Activated naive CD4-positive, alpha-beta T cell treated with anti-CD3 and anti-CD28 coated beads, Interleukin-2, amount 50 U/mL, for 16 hours (primary cell): ENCODE data around the gene C2CD3.

Source experiments
- DNase-seq: peaks from one replicate; pipeline ENCODE4 v3.0.0-alpha.2; 2020

C2CD3 gene

GRCh38 chr11:74018331-74019005 is 152.3 kb downstream of the C2CD3 start:
- no peak for DNase-seq

DNA sequence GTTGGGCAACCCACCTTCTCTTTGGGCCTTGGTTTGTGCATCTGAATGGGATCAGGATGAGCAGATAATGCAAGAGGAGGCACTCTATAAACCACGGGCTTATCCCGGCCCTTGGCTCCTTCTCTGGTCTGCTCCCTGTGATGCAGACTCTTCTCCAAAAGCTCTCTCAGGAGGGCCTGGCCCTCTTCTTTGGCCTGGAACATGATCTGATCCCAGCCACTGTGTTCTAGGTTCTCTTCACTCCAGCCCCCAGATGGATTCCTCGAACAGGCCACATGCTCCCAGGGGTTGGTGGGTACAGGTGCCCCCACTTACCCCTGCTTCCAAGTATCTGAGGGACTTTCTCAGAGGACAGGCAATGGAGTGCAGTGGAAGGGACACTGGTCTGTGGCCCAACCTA is 153.2 kb downstream of the C2CD3 start:
- DNase-seq, result no peak

DNA sequence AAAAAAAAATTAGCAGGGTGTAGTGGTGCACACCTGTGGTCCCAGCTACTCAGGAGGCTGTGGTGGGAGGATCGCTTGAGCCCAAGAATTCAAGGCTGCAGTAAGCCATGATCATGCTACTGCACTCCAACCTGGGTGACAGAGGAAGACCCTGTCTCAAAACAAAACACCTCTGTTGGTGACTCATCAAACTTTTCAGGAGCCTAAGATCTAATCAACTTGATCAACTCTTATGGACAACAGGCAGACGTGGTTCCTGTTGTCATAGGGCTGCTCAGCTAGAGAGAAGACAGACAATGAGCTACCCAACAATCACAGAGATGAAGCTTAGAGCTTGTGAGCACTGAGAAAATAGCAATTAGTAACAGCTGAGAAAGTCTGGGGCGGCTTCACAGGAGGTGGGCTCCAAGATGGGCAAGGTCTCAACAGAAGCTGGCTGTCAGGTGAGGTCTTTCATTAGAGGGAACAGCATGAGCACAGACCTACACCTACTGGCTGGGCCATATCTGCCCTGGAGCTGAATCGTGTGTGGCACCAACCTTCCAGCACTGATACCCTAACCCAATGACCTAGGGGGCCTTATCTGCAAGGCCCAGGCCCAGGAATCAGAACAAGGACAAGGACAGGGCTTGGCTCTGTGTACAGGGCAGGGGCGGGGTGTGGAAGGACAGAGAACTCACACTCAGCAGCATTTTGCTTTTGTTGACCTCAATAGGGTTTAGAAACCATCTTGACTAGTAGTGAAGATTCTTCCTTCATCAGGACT is 154.7 kb downstream of the C2CD3 start:
- no peak for DNase-seq

GRCh38 chr11:74014880-74015279 is 155.9 kb downstream of the C2CD3 start:
- DNase-seq, result no peak

DNA sequence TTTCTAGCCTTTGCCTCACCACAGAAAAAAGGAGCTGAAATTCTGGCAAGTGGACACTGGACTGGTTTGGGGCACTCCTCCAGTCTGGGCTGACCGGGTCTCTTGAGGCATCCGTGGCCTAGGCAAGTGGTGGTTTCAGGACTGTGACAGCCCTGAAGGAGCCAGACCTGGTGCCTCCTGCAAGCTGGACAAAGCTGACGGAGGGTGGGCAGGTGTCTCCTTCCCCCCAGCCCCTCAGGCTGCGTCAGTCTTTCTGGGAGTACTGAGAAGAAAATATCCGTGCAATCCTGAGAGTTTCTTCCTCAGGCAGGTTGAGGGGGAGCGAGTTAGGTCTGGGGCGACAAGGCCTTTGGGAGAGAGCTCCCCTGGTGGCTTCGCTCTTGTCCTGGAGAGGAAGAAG is 157.7 kb downstream of the C2CD3 start:
- no peak for DNase-seq

DNA sequence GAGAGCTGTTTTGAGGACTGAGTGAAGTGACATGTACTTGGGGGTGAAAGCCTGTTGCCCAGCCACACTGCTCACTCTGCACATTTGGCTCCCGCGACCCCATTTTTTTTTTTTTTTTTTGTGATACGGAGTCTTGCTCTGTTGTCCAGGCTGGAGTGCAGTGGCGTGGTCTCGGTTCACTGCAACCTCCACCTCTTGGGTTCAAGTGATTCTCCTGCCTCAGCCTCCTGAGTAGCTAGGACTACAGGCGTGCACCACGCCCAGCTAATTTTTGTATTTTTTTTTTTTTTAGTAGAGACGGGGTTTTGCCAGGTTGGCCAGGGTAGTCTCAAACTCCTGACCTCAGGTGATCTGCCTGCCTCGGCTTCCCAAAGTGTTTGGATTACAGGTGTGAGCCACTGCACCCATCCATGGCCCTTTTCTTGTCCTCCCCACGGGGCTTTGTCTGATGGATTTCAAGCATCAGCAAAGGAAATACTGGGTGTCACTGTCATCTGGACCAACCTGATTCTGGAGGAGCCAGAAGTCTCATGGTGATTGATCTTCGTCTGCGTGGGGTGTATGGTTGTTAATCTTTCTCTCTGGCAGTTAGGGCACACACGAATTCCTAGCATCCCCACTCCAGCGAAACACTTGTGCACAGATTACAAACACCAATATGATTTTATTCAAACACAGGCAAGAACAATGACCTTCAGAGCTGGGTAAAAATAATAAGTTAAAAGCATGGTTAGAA is 158.6 kb downstream of the C2CD3 start:
- no peak for DNase-seq

DNA sequence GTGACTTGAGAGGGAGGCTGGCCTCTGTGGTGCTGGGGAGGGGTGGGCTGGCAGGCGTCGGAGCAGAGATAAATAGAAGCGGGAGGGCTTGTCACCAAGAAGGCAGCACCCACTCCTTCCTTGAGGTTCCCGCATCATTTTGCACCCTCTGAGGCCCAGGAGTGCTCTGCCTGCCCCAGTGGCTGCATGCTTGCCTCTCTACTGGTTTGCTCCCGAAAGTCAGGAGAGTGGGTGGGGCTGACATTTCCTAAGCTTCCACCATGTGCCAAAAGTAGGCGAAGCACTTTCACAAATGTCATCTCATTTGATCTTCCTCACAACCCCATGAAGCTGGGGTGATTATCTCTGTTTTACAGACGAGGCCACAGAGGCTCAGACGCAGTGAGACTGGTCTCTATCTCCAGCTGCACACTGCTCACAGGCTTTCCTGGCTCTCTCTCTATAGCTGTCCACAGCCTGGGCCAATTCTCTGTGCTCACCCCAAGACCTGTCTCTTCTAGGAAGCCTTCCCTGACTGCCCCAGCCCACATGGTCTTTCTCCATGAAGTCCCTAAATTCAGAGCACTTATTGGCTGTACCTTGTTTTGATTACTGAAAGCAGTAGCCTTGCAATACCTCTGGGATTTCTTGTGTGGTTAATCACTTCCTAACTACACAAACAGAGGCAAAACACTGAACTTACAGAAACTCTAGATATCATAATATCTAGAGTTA is 159.3 kb downstream of the C2CD3 start:
- no peak for DNase-seq

- DNase-seq, result no peak
Measured at GRCh38 chr11:74010306-74011300, 160.2 kb downstream of the C2CD3 start.

- no peak for DNase-seq
Measured at GRCh38 chr11:74009675-74010305, 161.0 kb downstream of the C2CD3 start.

- no peak for DNase-seq
Measured at GRCh38 chr11:74009230-74009547, 161.6 kb downstream of the C2CD3 start.

DNA sequence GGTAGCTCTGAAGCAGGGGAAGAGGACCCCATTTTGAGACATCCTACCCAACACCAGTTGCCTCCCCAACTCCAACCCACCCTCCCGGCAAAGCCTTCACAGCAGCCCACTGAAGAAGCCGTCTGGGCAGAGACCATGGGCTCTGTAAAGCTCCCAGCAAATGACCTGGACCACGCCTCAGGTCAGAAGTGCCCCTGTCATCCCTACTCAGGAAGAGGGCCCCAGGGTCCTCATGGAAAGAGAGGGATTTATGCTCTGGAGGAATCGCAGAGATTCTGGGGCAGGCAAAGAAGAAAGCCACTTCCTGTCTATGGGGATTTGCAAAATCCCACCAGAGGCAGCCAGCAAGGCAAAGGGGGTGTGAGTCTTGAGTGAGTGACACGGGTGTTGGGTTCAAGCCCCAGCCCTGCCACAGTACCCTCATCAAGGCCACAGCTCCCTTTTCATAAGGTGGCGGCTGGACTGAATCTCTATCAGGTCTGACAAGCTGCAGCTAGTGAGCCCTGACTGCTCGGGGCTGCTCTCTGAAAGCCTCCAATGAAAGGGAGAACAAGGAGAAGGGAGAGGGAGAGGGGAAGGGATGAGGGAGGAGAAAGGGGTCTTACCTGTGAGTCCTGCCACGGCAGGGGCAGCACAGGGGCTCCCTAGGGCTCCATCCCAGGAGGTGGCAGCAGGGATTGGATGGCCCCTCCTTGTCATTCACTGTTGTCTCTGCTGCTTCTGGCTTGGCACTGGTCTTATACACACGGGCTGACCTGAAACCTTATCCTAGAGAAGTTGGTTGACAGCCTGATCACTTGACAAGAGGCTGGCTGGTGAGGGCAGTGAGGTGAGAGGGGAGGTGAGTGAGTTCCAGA is 162.2 kb downstream of the C2CD3 start, which contains the start of gene UCP3:
TSS of gene UCP3 (minus strand) at position 713 of the 857 bp plus-strand sequence. CDS start 2,043 bp downstream, outside the sequence.
- no peak for DNase-seq

DNA sequence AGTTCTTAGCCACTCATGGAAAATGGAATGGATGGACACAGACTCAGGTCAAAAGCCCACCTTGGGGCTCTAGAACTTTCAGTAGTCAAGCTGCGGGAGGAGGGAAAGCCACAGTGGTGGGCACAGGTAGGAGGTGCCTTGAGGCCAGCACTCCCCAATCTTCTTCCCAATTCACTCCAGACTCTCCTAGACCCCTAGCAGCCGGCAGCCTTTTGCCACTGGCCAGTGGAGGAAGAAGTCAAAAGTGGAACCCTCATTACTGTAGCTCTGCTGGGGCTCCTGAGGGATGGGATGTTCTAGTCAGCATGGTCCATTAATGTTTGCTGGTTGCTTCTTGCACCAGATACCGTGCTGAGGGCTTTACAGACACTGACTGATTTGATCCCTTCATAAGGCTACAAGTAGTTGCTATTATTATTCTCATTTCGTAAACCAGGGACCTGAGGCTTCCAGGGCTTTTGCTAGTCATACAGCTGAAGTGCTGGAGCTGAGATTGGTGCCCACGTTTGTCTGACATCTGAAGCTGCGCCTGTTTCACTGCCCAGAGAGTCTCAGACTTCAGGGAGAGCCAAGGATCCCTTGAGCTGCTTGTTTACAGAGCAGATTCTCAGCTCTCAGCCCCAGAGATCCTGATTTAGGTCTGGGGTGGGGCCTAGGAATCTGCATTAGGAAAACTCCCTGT is 163.0 kb downstream of the C2CD3 start:
- no peak for DNase-seq

GRCh38 chr11:74006743-74007304 is 164.0 kb downstream of the C2CD3 start:
- no peak for DNase-seq

- DNase-seq, result no peak
Measured at GRCh38 chr11:74005721-74006517, 164.9 kb downstream of the C2CD3 start.

DNA sequence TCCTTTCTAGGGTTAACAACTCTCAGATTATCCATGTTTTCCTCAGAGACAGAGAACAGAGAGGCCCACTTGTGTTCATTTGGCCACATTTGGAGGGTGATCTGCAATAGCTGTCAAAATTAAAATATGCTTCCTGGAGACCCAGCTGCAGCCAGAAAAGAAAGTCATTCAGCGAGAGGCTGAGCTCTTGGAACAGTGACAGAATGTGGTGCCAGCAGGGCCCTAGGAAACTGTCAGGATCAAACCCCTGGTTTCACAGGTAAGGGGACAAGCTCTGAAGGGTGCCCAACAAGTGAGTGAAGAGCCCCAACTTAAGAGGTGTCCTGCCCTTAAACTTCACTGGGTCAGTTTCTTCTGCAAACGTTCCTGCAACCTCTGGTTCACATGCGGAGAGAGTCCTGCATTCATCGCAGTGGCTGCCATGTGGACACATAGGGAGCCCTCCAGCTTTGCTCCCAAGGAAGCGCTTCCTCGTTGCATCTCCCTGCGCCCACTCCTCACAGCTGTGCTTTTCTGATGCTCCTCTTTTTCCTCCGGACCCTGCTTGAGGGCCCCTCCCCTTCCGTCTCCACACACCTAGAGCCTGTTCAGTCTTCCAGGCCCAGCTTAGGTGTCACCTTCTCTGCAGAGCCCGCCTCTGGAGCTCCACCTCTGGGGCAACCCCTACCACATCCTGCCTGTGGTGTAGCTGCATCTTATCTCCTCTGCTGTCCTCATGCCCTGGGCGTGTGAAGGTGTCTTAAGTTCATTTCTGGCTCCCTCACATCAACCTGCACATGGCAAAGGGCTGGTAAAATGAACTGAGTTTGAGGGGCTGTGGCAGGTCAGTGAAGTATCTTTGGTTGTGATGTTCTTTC is 165.8 kb downstream of the C2CD3 start:
- peak; percentile 73 for DNase-seq

- DNase-seq, result no peak
Measured at GRCh38 chr11:74004046-74004695, 166.6 kb downstream of the C2CD3 start.

DNA sequence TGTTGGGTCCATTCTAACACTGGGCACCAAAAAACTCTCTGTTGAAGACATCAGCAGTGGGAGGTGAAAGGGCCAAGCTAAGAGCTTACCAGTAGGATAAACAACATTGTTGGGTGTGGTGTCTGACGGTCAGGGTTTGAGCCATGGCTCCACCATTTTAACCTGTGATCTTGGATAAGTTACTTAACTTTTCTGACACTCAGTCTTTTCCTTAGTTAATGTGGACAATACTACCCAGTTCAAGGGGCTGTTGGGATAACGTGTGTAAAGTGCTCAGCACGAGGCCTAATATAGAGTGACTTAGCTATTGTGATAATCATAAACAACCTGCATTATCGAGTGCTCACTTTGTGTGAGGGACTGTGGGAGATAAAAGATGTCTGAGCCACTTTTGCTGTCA is 168.0 kb downstream of the C2CD3 start:
- DNase-seq, result no peak
